ENCODE measurements around the gene FOXP1.

- TF ChIP-seq CTCF (optimal IDR thresholded peaks at IDR 0.05 in 1 of 3, IDR thresholded peaks at IDR 0.05 in 1 of 3, conservative IDR thresholded peaks at IDR 0.05 in 1 of 3; ENCODE audit: extremely low read depth in 1 of 3, insufficient read depth in 2 of 3, low read length in 3 of 3) (no peak), EZH2 (IDR thresholded peaks at IDR 0.05; ENCODE audit: low read length) (no peak)
Observed at GRCh38 chr3:71308836-71309235, 274.7 kb downstream of the FOXP1 start.

Data from keratinocyte (primary cell).